GM19193 (cell line): ENCODE measurements around the gene FZD8.

Experiments used
- POLR2A ChIP-seq: IDR thresholded peaks from 4 replicates; pipeline ENCODE4 v1.6.1; 2011; ENCODE audit not compliant: insufficient read depth, insufficient read length; ENCODE audit errors: extremely low read depth

The FZD8 gene

GRCh38 chr10:35592441-35592840 lies 49.7 kb downstream of the FZD8 start:
- no peak for TF ChIP-seq POLR2A

GRCh38 chr10:35588836-35589235 lies 53.3 kb downstream of the FZD8 start:
- TF ChIP-seq POLR2A: no peak
